ENCODE data around the gene OTOG.

The OTOG gene

GRCh38 chr11:17672469-17672868 lies 125.4 kb downstream of the OTOG start:
- TF ChIP-seq, protein P1, sequence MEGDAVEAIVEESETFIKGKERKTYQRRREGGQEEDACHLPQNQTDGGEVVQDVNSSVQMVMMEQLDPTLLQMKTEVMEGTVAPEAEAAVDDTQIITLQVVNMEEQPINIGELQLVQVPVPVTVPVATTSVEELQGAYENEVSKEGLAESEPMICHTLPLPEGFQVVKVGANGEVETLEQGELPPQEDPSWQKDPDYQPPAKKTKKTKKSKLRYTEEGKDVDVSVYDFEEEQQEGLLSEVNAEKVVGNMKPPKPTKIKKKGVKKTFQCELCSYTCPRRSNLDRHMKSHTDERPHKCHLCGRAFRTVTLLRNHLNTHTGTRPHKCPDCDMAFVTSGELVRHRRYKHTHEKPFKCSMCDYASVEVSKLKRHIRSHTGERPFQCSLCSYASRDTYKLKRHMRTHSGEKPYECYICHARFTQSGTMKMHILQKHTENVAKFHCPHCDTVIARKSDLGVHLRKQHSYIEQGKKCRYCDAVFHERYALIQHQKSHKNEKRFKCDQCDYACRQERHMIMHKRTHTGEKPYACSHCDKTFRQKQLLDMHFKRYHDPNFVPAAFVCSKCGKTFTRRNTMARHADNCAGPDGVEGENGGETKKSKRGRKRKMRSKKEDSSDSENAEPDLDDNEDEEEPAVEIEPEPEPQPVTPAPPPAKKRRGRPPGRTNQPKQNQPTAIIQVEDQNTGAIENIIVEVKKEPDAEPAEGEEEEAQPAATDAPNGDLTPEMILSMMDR (IDR thresholded peaks at IDR 0.05; ENCODE audit: low read depth, low read length), result no peak
- no peaks in the 10 kb centered on the region for H3K4me1 ChIP-seq
- H3K36me3 ChIP-seq, result no peaks in the 10 kb centered on the region
- DNase-seq, result no peak
- H3K4me3 ChIP-seq (ENCODE audit: low read depth, low read length), result no peak overlapping the region
- H3K27me3 ChIP-seq, result peaks cover 5% of the 10 kb centered on the region; the same call in 1 of the 2 replicates
- H3K9me3 ChIP-seq, result no peaks in the 10 kb centered on the region

DNA sequence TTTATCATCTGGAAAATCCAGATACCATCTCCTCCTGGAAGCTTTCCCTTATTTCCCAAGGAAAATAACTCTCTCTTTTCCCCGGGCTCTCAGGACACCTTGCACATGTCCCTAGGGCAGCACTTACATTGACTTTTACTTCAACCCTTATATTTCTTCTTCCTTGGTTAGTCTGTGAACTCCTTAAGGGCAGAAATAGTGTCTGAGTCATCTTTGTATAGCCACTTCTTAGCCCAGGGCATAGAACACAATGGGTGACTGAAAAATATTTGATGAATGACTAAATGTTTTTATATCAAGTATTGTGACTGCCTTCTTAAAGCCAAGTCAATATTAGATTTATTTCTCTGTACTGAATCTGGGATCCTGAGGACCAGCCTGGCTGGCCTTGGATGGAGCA lies 126.9 kb downstream of the OTOG start:
- H3K36me3 ChIP-seq, result no peaks in the 10 kb centered on the region
- TF ChIP-seq, protein P1 (IDR thresholded peaks at IDR 0.05; ENCODE audit: low read depth, low read length), result no peak
- no peaks in the 10 kb centered on the region for H3K9me3 ChIP-seq
- H3K4me3 ChIP-seq (ENCODE audit: low read depth, low read length), result no peak overlapping the region
- DNase-seq, result no peak
- H3K4me1 ChIP-seq, result no peaks in the 10 kb centered on the region
- H3K27me3 ChIP-seq, result peaks cover 5% of the 10 kb centered on the region; the same call in 1 of the 2 replicates

- Histone ChIP-seq H3K27me3 (no peaks in the 10 kb centered on the region), H3K4me1 (no peaks in the 10 kb centered on the region; the same call in 1 of the 2 replicates), H3K4me3 (ENCODE audit: low read depth, low read length) (no peak overlapping the region), H3K9me3 (no peaks in the 10 kb centered on the region), H3K36me3 (no peaks in the 10 kb centered on the region)
- no peak for DNase-seq
- TF ChIP-seq, protein P1 (IDR thresholded peaks at IDR 0.05; ENCODE audit: low read depth, low read length), result no peak
These were observed 135.8 kb downstream of the OTOG start for GRCh38 chr11:17682848-17683247.

DNA sequence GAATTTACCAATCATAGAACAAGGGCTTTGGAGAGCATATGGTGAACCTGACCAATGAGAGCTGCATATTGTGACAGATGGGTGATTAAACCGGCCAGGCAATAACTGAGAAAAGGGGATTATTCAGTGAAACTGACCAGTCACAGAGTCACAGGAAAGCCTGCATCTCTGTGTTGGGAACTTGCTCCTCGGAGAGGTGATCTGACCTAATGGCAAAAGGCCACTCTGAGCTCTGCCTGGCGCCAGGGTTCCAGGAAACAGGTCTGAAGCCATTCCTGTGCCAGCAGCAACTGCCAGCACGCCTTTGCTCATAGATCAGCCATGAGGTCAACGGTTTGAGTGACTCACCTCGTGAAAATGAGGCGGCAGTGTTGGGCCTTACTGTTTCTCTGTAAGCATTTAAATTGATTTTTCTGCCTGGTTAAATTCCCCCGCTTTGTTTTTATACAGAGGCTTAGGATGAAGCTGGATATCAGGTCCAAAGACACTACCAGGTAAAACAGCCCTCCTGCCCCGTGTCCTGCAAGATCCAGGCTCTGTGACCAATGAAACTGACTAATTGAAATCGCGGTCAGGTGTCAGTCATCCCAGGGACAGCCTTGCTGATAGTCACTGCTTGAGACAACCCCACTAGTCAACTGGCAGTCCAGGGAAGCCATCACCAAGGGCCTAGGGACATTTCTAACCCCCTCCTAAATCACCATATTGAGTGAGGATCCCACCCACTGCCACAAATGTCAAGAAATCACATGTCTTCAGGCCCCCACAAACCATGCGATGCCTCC lies 136.5 kb downstream of the OTOG start:
- Histone ChIP-seq H3K9me3 (no peaks in the 10 kb centered on the region), H3K4me1 (no peaks in the 10 kb centered on the region; the same call in 1 of the 2 replicates), H3K27me3 (no peaks in the 10 kb centered on the region), H3K4me3 (ENCODE audit: low read depth, low read length) (no peak overlapping the region), H3K36me3 (no peaks in the 10 kb centered on the region)
- DNase-seq, result no peak
- TF ChIP-seq, protein P1 (IDR thresholded peaks at IDR 0.05; ENCODE audit: low read depth, low read length), result no peak

DNA sequence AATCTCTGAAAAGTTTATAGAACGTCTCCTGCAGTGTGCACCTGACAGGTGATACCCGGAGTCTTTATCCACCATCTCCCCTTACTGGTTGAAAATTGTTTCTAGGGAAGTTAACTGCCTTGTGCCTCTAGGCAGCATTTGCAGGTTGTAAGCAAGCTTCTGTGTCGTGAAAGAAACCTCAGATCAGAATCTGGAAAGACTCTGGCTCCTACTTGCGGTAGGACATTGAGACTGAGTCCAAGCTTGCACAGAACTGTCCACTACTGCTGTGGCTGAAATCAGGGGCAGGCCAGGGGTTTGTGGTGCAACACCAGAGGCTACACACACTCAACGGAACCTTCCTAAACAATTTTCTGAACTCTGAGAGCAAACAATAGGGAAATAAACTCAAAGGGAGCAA lies 137.5 kb downstream of the OTOG start:
- H3K4me1 ChIP-seq, result no peaks in the 10 kb centered on the region; the same call in 1 of the 2 replicates
- no peak overlapping the region for H3K4me3 ChIP-seq (ENCODE audit: low read depth, low read length)
- no peaks in the 10 kb centered on the region for H3K36me3 ChIP-seq
- TF ChIP-seq, protein P1 (IDR thresholded peaks at IDR 0.05; ENCODE audit: low read depth, low read length), result no peak
- H3K27me3 ChIP-seq, result no peaks in the 10 kb centered on the region
- no peaks in the 10 kb centered on the region for H3K9me3 ChIP-seq
- DNase-seq, result no peak

Data from BE2C (cell line).